Mesenchymal stem cell (in vitro differentiated cells and primary cell): ENCODE results near the gene KIAA0513.

ENCODE experiments used
- DNase-seq: peaks from one replicate; pipeline ENCODE4 v3.0.0-alpha.2; 2013
- H2AFZ ChIP-seq: one replicate; pipeline ENCODE4 v1.6.1; 2013; ENCODE audit warnings: low read depth, mild to moderate bottlenecking, control low read depth, inconsistent platforms, low read length, moderate library complexity
- H2AK5ac ChIP-seq: 2 replicates; pipeline ENCODE4 v1.6.1; 2013; ENCODE audit warnings: low read length, moderate library complexity, mild to moderate bottlenecking, inconsistent platforms; ENCODE audit not compliant: severe bottlenecking
- H2BK120ac ChIP-seq: one replicate; pipeline ENCODE4 v1.6.1; 2013; ENCODE audit warnings: low read depth, mild to moderate bottlenecking, inconsistent platforms, low read length, moderate library complexity
- H2BK12ac ChIP-seq, 2 experiments: one replicate each; pipeline ENCODE4 v1.6.1; 2013; ENCODE audit warnings: inconsistent platforms in 2 of 2, low read length in 2 of 2, mild to moderate bottlenecking in 2 of 2, moderate library complexity in 2 of 2, control low read depth in 1 of 2
- H2BK15ac ChIP-seq: one replicate; pipeline ENCODE4 v1.6.1; 2013; ENCODE audit warnings: mild to moderate bottlenecking, low read depth, inconsistent platforms; ENCODE audit not compliant: poor library complexity, severe bottlenecking
- H2BK5ac ChIP-seq: 2 replicates; pipeline ENCODE4 v1.6.1; 2013; ENCODE audit warnings: low read depth, mild to moderate bottlenecking, low read length, control low read depth, inconsistent platforms; ENCODE audit not compliant: poor library complexity, severe bottlenecking
- H3K14ac ChIP-seq, 2 experiments: one replicate each; pipeline ENCODE4 v1.6.1; 2013; ENCODE audit warnings: inconsistent platforms in 2 of 2, low read length in 2 of 2, control low read depth in 1 of 2, mild to moderate bottlenecking in 1 of 2, moderate library complexity in 1 of 2
- H3K18ac ChIP-seq, 2 experiments: one replicate each; pipeline ENCODE4 v1.6.1; 2013; ENCODE audit warnings: inconsistent platforms in 2 of 2, low read length in 2 of 2, control low read depth in 1 of 2, low read depth in 1 of 2, mild to moderate bottlenecking in 1 of 2
- H3K23ac ChIP-seq, 2 experiments: one replicate each; pipeline ENCODE4 v1.6.1; 2013; ENCODE audit warnings: inconsistent platforms in 2 of 2, low read length in 2 of 2, mild to moderate bottlenecking in 2 of 2, moderate library complexity in 2 of 2, control low read depth in 1 of 2
- H3K27ac ChIP-seq: 2 replicates; pipeline ENCODE4 v1.5.1; 2013; ENCODE audit warnings: mild to moderate bottlenecking, moderate library complexity, low read length, control low read depth, inconsistent platforms; ENCODE audit not compliant: poor library complexity, severe bottlenecking
- H3K27me3 ChIP-seq, 2 experiments: 2 replicates each; pipeline versions ENCODE4 v1.6.1 to v1.7.0; 2013; ENCODE audit warnings: low read length in 2 of 2, mild to moderate bottlenecking in 2 of 2, moderate library complexity in 2 of 2, control low read depth in 1 of 2, inconsistent platforms in 1 of 2; ENCODE audit not compliant: control insufficient read depth in 1 of 2, insufficient read depth in 1 of 2
- H3K36me3 ChIP-seq, 2 experiments: 2 replicates each; pipeline versions ENCODE4 v1.6.1 to v1.7.0; 2013; ENCODE audit warnings: low read length in 2 of 2, control low read depth in 1 of 2, inconsistent platforms in 1 of 2, low read depth in 1 of 2, mild to moderate bottlenecking in 1 of 2; ENCODE audit not compliant: insufficient read depth in 2 of 2, control insufficient read depth in 1 of 2
- H3K4ac ChIP-seq, 2 experiments: one replicate each; pipeline ENCODE4 v1.6.1; 2013; ENCODE audit warnings: inconsistent platforms in 2 of 2, low read length in 2 of 2, mild to moderate bottlenecking in 2 of 2, moderate library complexity in 2 of 2, control low read depth in 1 of 2, low read depth in 1 of 2
- H3K4me1 ChIP-seq: 2 replicates; pipeline ENCODE4 v1.6.1; 2013; ENCODE audit warnings: low read depth, low read length, control low read depth; ENCODE audit not compliant: control insufficient read depth, insufficient read depth
- H3K4me2 ChIP-seq: 2 replicates; pipeline ENCODE4 v1.6.1; 2013; ENCODE audit warnings: low read length, mild to moderate bottlenecking, inconsistent platforms; ENCODE audit not compliant: poor library complexity, severe bottlenecking
- H3K4me3 ChIP-seq, 2 experiments: 2 replicates each; pipeline versions ENCODE4 v1.5.1 to v1.7.0; 2013; ENCODE audit warnings: low read length in 2 of 2, mild to moderate bottlenecking in 2 of 2, control low read depth in 1 of 2, low read depth in 1 of 2; ENCODE audit not compliant: insufficient read depth in 1 of 2
- H3K79me1 ChIP-seq: replicated peaks from 2 replicates; pipeline ENCODE4 v1.6.1; 2013; ENCODE audit warnings: mild to moderate bottlenecking, control low read depth, low read length, inconsistent platforms; ENCODE audit not compliant: poor library complexity, severe bottlenecking
- H3K9ac ChIP-seq: 2 replicates; pipeline ENCODE4 v1.7.0; 2013; ENCODE audit warnings: mild to moderate bottlenecking, low read length, moderate library complexity
- H3K9me3 ChIP-seq: 2 replicates; pipeline ENCODE4 v1.7.0; 2013; ENCODE audit warnings: mild to moderate bottlenecking, low read length; ENCODE audit not compliant: control insufficient read depth
- H4K8ac ChIP-seq: one replicate; pipeline ENCODE4 v1.6.1; 2013; ENCODE audit warnings: inconsistent platforms, mild to moderate bottlenecking, low read length, moderate library complexity
- H4K91ac ChIP-seq: one replicate; pipeline ENCODE4 v1.6.1; 2013; ENCODE audit warnings: mild to moderate bottlenecking, low read length, inconsistent platforms
- WGBS: methylation state at CpG from one replicate; pipeline ENCODE4 v1.1.7; 2013; ENCODE audit warnings: mixed read lengths; 5-methylcytosine and 5-hydroxymethylcytosine counted together

KIAA0513 gene

DNA sequence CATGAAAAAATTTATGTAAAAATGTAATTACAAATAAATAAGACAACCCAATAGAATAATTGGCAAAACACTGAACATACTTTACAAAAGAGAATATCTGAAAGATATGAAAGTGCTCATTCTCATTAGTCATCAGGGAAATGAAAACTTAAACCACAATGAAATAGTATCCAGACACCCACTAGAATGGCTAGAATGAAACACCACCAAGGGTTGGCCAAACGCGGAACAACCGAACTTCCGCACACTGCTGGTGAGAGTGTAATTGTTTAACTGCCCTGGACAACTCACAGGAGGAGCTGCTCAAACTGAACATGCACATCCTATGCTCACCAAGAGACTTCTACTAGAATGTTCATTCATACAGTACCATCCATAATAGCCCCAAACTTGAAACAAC, 10.4 kb upstream of the KIAA0513 start:
- Histone ChIP-seq H4K91ac (no peak overlapping the region), H3K27me3 (no peaks in the 10 kb centered on the region), H3K14ac (no peak overlapping the region), H2BK5ac (no peak overlapping the region), H3K23ac (no peak overlapping the region), H2AK5ac (no peak overlapping the region), H3K9me3 (no peaks in the 10 kb centered on the region), H3K4ac (no peak overlapping the region), H2BK12ac (no peak overlapping the region), H3K79me1 (no peaks in the 10 kb centered on the region), H3K4me1 (peaks cover under 1% of the 10 kb centered on the region), H3K36me3 (no peaks in the 10 kb centered on the region), H2AFZ (no peak overlapping the region), H3K18ac (no peak overlapping the region), H2BK120ac (no peak overlapping the region), H3K27ac (no peak overlapping the region), H4K8ac (no peak overlapping the region), H2BK15ac (no peak overlapping the region), H3K4me3 (no peak overlapping the region), H3K9ac (no peak overlapping the region), H3K4me2 (no peak overlapping the region)
- 91% methylated on average over 4 of the region's 4 CpGs for WGBS
- DNase-seq = no peak

DNA sequence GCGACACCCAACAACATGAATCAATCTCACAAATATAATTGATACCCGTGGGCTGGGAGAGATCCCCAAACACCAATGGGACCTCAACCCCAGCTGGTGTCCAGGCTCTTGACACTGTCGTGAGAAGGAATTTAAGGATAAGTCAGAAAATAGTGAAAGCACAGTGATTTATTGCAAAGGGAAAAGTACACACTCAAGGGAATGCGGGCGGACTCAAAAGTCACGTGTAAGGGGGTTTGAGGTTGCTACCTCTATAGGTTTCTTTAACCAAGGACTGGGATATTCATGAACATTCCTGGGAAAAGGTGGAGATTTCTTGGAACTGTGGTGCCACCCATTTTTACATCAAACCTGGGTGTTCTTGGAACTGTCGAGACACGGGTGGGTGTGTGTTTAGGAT, 10.0 kb upstream of the KIAA0513 start:
- 82% methylated on average over 8 of the region's 8 CpGs for WGBS
- no peaks in the 10 kb centered on the region for H3K27me3 ChIP-seq
- no peak overlapping the region for H4K8ac ChIP-seq
- no peak overlapping the region for H4K91ac ChIP-seq
- no peak overlapping the region for H2AFZ ChIP-seq
- no peaks in the 10 kb centered on the region for H3K79me1 ChIP-seq
- no peak overlapping the region for H3K9ac ChIP-seq
- no peaks in the 10 kb centered on the region for H3K4me1 ChIP-seq
- no peaks in the 10 kb centered on the region for H3K36me3 ChIP-seq
- no peak overlapping the region for H3K18ac ChIP-seq
- no peak overlapping the region for H3K4ac ChIP-seq
- H3K9me3 ChIP-seq = no peaks in the 10 kb centered on the region
- H3K23ac ChIP-seq = no peak overlapping the region
- no peak overlapping the region for H2BK12ac ChIP-seq
- no peak overlapping the region for H2BK120ac ChIP-seq
- no peak overlapping the region for H2BK5ac ChIP-seq
- no peak overlapping the region for H2AK5ac ChIP-seq
- H3K27ac ChIP-seq = no peak overlapping the region
- no peak for DNase-seq
- no peak overlapping the region for H3K4me3 ChIP-seq
- no peak overlapping the region for H3K14ac ChIP-seq
- no peak overlapping the region for H3K4me2 ChIP-seq
- H2BK15ac ChIP-seq = no peak overlapping the region

DNA sequence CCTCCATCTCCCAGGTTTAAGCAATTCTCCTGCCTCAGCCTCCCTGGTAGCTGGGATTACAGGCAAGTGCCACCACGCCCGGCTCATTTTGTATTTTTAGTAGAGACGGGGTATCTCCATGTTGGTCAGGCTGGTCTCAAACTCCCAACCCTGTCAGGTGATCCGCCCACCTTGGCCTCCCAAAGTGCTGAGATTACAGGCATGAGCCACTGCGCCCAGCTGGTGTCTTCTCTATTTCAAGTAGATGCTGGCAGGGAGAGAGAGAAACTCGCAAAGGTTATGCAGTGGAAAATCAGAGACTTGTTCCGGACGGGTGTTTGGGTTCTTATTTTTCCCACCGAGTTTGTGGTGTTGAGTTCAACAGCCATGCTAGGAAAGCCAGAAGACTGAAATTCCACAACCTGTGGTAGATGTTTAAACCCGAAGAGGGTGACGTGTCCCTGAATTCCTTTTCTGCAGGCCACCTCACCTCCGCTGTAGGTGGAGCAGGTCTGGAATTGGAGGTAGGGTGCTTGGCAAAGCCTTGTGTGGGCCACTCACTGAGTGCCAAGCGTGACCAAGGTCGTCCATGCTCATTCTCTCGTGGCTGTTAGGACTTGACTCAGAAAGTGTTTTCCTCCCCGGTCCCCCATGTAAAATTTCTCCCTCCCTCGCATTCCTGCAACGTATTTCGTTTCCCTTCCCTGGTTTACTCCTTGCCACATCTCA, 8.9 kb upstream of the KIAA0513 start:
- H2AK5ac ChIP-seq = no peak overlapping the region
- no peak overlapping the region for H2BK12ac ChIP-seq
- no peak overlapping the region for H4K8ac ChIP-seq
- H4K91ac ChIP-seq = no peak overlapping the region
- H2BK15ac ChIP-seq = no peak overlapping the region
- no peak overlapping the region for H3K4ac ChIP-seq
- H3K27ac ChIP-seq = no peak overlapping the region
- no peak overlapping the region for H2AFZ ChIP-seq
- no peak overlapping the region for H3K23ac ChIP-seq
- H2BK5ac ChIP-seq = no peak overlapping the region
- no peak overlapping the region for H3K9ac ChIP-seq
- H3K4me2 ChIP-seq = no peak overlapping the region
- H3K36me3 ChIP-seq = no peaks in the 10 kb centered on the region
- H3K14ac ChIP-seq = no peak overlapping the region
- no peaks in the 10 kb centered on the region for H3K9me3 ChIP-seq
- no peak overlapping the region for H3K18ac ChIP-seq
- WGBS = 87% methylated on average over 19 of the region's 19 CpGs
- no peaks in the 10 kb centered on the region for H3K27me3 ChIP-seq
- no peaks in the 10 kb centered on the region for H3K79me1 ChIP-seq
- DNase-seq = no peak
- no peak overlapping the region for H3K4me3 ChIP-seq
- H2BK120ac ChIP-seq = no peak overlapping the region
- no peaks in the 10 kb centered on the region for H3K4me1 ChIP-seq

DNA sequence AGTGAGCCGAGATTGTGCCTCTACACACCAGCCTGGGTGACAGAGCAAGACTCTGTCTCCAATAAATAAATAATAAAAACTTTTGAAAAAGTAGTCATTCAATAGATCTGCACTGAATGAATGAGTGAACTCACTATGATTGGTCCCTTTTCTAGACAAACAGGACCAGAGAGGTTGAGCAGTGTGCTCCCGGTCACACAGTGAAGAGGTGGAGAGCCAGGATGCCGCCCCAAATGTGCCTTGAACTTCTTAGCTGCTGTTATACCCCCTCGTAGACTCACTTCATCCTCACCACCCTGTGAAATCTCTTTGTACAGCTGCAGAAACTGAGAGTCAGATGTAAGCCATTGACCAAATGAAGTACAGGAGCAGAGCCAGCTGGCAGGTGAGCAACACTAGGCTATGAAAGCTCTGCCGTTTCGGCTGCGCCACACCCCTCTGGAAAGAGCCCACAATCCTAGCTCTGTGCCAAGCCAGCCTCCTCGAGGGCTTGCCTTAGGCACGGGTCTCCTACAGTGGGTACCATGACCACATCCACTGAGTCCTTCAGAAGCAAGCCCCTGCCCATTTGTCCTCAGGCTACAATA, 7.8 kb upstream of the KIAA0513 start:
- no peak overlapping the region for H2AFZ ChIP-seq
- DNase-seq = no peak
- no peak overlapping the region for H2BK15ac ChIP-seq
- H3K23ac ChIP-seq = no peak overlapping the region
- H3K14ac ChIP-seq = no peak overlapping the region
- no peaks in the 10 kb centered on the region for H3K4me1 ChIP-seq
- H2BK120ac ChIP-seq = no peak overlapping the region
- no peaks in the 10 kb centered on the region for H3K79me1 ChIP-seq
- no peak overlapping the region for H3K4me2 ChIP-seq
- no peak overlapping the region for H3K18ac ChIP-seq
- no peak overlapping the region for H3K9ac ChIP-seq
- H3K27ac ChIP-seq = no peak overlapping the region
- no peak overlapping the region for H4K91ac ChIP-seq
- WGBS = 88% methylated on average over 8 of the region's 9 CpGs
- no peak overlapping the region for H2BK12ac ChIP-seq
- peak overlapping the region in 1 of 2 experiments; percentile 0 for H3K4me3 ChIP-seq
- no peak overlapping the region for H4K8ac ChIP-seq
- H3K9me3 ChIP-seq = no peaks in the 10 kb centered on the region
- H3K36me3 ChIP-seq = no peaks in the 10 kb centered on the region
- H2BK5ac ChIP-seq = no peak overlapping the region
- no peaks in the 10 kb centered on the region for H3K27me3 ChIP-seq
- H3K4ac ChIP-seq = no peak overlapping the region
- no peak overlapping the region for H2AK5ac ChIP-seq
